ENCODE results near the gene TSPOAP1. TPM values are rescaled to one million over a fixed set of nuclear protein-coding genes. Genes with fewer than 3 reads are reported as not detected.

TSPOAP1 gene
- total and polyA plus RNA-seq, 4 donors = 22.6 to 123 (median 69.7) TPM

GRCh38 chr17:58329810-58330537, 1.4 kb upstream of the TSPOAP1 start:
- Histone ChIP-seq H3K36me3 (ENCODE audit: control insufficient read depth, insufficient read depth, low read length) (peaks cover 10% of the 10 kb centered on the region), H3K27ac (ENCODE audit: low read depth, low read length) (no peak overlapping the region), H3K9me3 (ENCODE audit: control insufficient read depth, insufficient read depth, low read length) (no peaks in the 10 kb centered on the region), H3K4me3 (ENCODE audit: low read depth, low read length) (peak overlapping the region; percentile 48), H3K27me3 (ENCODE audit: control insufficient read depth, insufficient read depth, low read length) (no peaks in the 10 kb centered on the region), H3K4me1 (ENCODE audit: control insufficient read depth, insufficient read depth, low read length) (peaks cover 54% of the 10 kb centered on the region)
- 83% methylated on average over 2 of the region's 4 CpGs for WGBS (ENCODE audit: insufficient coverage)
- DNase-seq (ENCODE audit: low read depth in 4 of 6, low spot score in 6 of 6) = peak in 2 of 6 donors; percentile 24 to 40

GRCh38 chr17:58329035-58329809, 627 bp upstream of the TSPOAP1 start:
- H3K27me3 ChIP-seq (ENCODE audit: control insufficient read depth, insufficient read depth, low read length) = no peaks in the 10 kb centered on the region
- H3K4me1 ChIP-seq (ENCODE audit: control insufficient read depth, insufficient read depth, low read length) = peaks cover 57% of the 10 kb centered on the region
- H3K36me3 ChIP-seq (ENCODE audit: control insufficient read depth, insufficient read depth, low read length) = peaks cover 10% of the 10 kb centered on the region
- peak in 2 of 6 donors; percentile 69 to 86 for DNase-seq (ENCODE audit: low read depth in 4 of 6, low spot score in 6 of 6)
- H3K4me3 ChIP-seq (ENCODE audit: low read depth, low read length) = peak overlapping the region; percentile 48
- no peaks in the 10 kb centered on the region for H3K9me3 ChIP-seq (ENCODE audit: control insufficient read depth, insufficient read depth, low read length)
- H3K27ac ChIP-seq (ENCODE audit: low read depth, low read length) = peak overlapping the region; percentile 83
- WGBS (ENCODE audit: insufficient coverage) = 11% methylated on average over 8 of the region's 16 CpGs

- no peaks in the 10 kb centered on the region for H3K9me3 ChIP-seq (ENCODE audit: control insufficient read depth, insufficient read depth, low read length)
- H3K36me3 ChIP-seq (ENCODE audit: control insufficient read depth, insufficient read depth, low read length) = peaks cover 20% of the 10 kb centered on the region
- peak overlapping the region; percentile 83 for H3K27ac ChIP-seq (ENCODE audit: low read depth, low read length)
- DNase-seq (ENCODE audit: low read depth in 4 of 6, low spot score in 6 of 6) = peak in 1 of 6 donors; percentile 49
- peak overlapping the region; percentile 48 for H3K4me3 ChIP-seq (ENCODE audit: low read depth, low read length)
- 47% methylated on average over 17 of the region's 19 CpGs for WGBS (ENCODE audit: insufficient coverage)
- peaks cover 70% of the 10 kb centered on the region for H3K4me1 ChIP-seq (ENCODE audit: control insufficient read depth, insufficient read depth, low read length)
- no peaks in the 10 kb centered on the region for H3K27me3 ChIP-seq (ENCODE audit: control insufficient read depth, insufficient read depth, low read length)
These were observed 1.0 kb downstream of the TSPOAP1 start for GRCh38 chr17:58327363-58328194.

- Histone ChIP-seq H3K9me3 (ENCODE audit: control insufficient read depth, insufficient read depth, low read length) (no peaks in the 10 kb centered on the region), H3K27me3 (ENCODE audit: control insufficient read depth, insufficient read depth, low read length) (no peaks in the 10 kb centered on the region), H3K4me1 (ENCODE audit: control insufficient read depth, insufficient read depth, low read length) (peaks cover 70% of the 10 kb centered on the region), H3K36me3 (ENCODE audit: control insufficient read depth, insufficient read depth, low read length) (peaks cover 28% of the 10 kb centered on the region), H3K4me3 (ENCODE audit: low read depth, low read length) (peak overlapping the region; percentile 48), H3K27ac (ENCODE audit: low read depth, low read length) (no peak overlapping the region)
- no peak for DNase-seq (ENCODE audit: low read depth in 4 of 6, low spot score in 6 of 6)
- 81% methylated on average over 9 of the region's 9 CpGs for WGBS (ENCODE audit: insufficient coverage)
These were observed 1.8 kb downstream of the TSPOAP1 start for GRCh38 chr17:58326609-58327362.

- Histone ChIP-seq H3K27ac (ENCODE audit: low read depth, low read length) (no peak overlapping the region), H3K9me3 (ENCODE audit: control insufficient read depth, insufficient read depth, low read length) (no peaks in the 10 kb centered on the region), H3K36me3 (ENCODE audit: control insufficient read depth, insufficient read depth, low read length) (peaks cover 28% of the 10 kb centered on the region), H3K4me1 (ENCODE audit: control insufficient read depth, insufficient read depth, low read length) (peaks cover 69% of the 10 kb centered on the region), H3K27me3 (ENCODE audit: control insufficient read depth, insufficient read depth, low read length) (no peaks in the 10 kb centered on the region), H3K4me3 (ENCODE audit: low read depth, low read length) (peak overlapping the region; percentile 4)
- peak in 1 of 6 donors; percentile 18 for DNase-seq (ENCODE audit: low read depth in 4 of 6, low spot score in 6 of 6)
- 80% methylated on average over 11 of the region's 11 CpGs for WGBS (ENCODE audit: insufficient coverage)
These were observed 2.6 kb downstream of the TSPOAP1 start for GRCh38 chr17:58325976-58326468.

- DNase-seq (ENCODE audit: low read depth in 4 of 6, low spot score in 6 of 6) = peak in 2 of 6 donors; percentile 67 to 93
- peaks cover 63% of the 10 kb centered on the region for H3K4me1 ChIP-seq (ENCODE audit: control insufficient read depth, insufficient read depth, low read length)
- no peaks in the 10 kb centered on the region for H3K27me3 ChIP-seq (ENCODE audit: control insufficient read depth, insufficient read depth, low read length)
- H3K9me3 ChIP-seq (ENCODE audit: control insufficient read depth, insufficient read depth, low read length) = no peaks in the 10 kb centered on the region
- H3K36me3 ChIP-seq (ENCODE audit: control insufficient read depth, insufficient read depth, low read length) = peaks cover 34% of the 10 kb centered on the region
- H3K27ac ChIP-seq (ENCODE audit: low read depth, low read length) = no peak overlapping the region
- 59% methylated on average over 11 of the region's 11 CpGs for WGBS (ENCODE audit: insufficient coverage)
- H3K4me3 ChIP-seq (ENCODE audit: low read depth, low read length) = peak overlapping the region; percentile 54
These were observed 3.3 kb downstream of the TSPOAP1 start for GRCh38 chr17:58325289-58325726.

- H3K27ac ChIP-seq (ENCODE audit: low read depth, low read length) = no peak overlapping the region
- peaks cover 40% of the 10 kb centered on the region for H3K36me3 ChIP-seq (ENCODE audit: control insufficient read depth, insufficient read depth, low read length)
- peak overlapping the region; percentile 54 for H3K4me3 ChIP-seq (ENCODE audit: low read depth, low read length)
- H3K27me3 ChIP-seq (ENCODE audit: control insufficient read depth, insufficient read depth, low read length) = no peaks in the 10 kb centered on the region
- no peaks in the 10 kb centered on the region for H3K9me3 ChIP-seq (ENCODE audit: control insufficient read depth, insufficient read depth, low read length)
- DNase-seq (ENCODE audit: low read depth in 4 of 6, low spot score in 6 of 6) = peak in 2 of 6 donors; percentile 60 to 72
- peaks cover 63% of the 10 kb centered on the region for H3K4me1 ChIP-seq (ENCODE audit: control insufficient read depth, insufficient read depth, low read length)
- 2% methylated on average over 66 of the region's 66 CpGs for WGBS (ENCODE audit: insufficient coverage)
These were observed 3.9 kb downstream of the TSPOAP1 start for GRCh38 chr17:58324409-58325288.

GRCh38 chr17:58324056-58324408, 4.6 kb downstream of the TSPOAP1 start:
- H3K36me3 ChIP-seq (ENCODE audit: control insufficient read depth, insufficient read depth, low read length) = peaks cover 47% of the 10 kb centered on the region
- no peak overlapping the region for H3K27ac ChIP-seq (ENCODE audit: low read depth, low read length)
- 5% methylated on average over 11 of the region's 13 CpGs for WGBS (ENCODE audit: insufficient coverage)
- no peak for DNase-seq (ENCODE audit: low read depth in 4 of 6, low spot score in 6 of 6)
- peaks cover 57% of the 10 kb centered on the region for H3K4me1 ChIP-seq (ENCODE audit: control insufficient read depth, insufficient read depth, low read length)
- H3K4me3 ChIP-seq (ENCODE audit: low read depth, low read length) = peak overlapping the region; percentile 38
- H3K27me3 ChIP-seq (ENCODE audit: control insufficient read depth, insufficient read depth, low read length) = no peaks in the 10 kb centered on the region
- no peaks in the 10 kb centered on the region for H3K9me3 ChIP-seq (ENCODE audit: control insufficient read depth, insufficient read depth, low read length)

All from spinal cord (tissue), 10 donors.